Stomach (tissue), 9 donors: ENCODE data around the gene MINK1. TPM values are rescaled to one million over a fixed set of nuclear protein-coding genes. Genes with fewer than 3 reads are reported as not detected.
A peak's percentile ranks its signal among the peaks of the same experiment; 100 is the strongest.

Experiments
- DNase-seq, 2 donors: peaks; one replicate each; pipeline versions ENCODE4 v3.0.0 to v3.0.0-alpha.2; 2013 to 2019
- H3K27ac ChIP-seq, 5 donors: fragments of 200-600 bp in 4 of 5; sonication (generic) in 4 of 5; one replicate each; pipeline ENCODE4 v1.5.1; 2013 to 2019; ENCODE audit warnings: mild to moderate bottlenecking in 1 of 5, moderate library complexity in 1 of 5
- H3K27me3 ChIP-seq, 3 donors: fragments of 200-600 bp; sonication (generic); one replicate each; pipeline ENCODE4 v1.5.1; 2017 to 2019; ENCODE audit warnings: mixed run types in 1 of 3
- H3K36me3 ChIP-seq, 4 donors: fragments of 200-600 bp; sonication (generic); 1 replicate in 3 of 4; 2 replicates in 1 of 4; pipeline ENCODE4 v1.5.1; 2016 to 2019
- H3K4me1 ChIP-seq, 4 donors: fragments of 200-600 bp; sonication (generic); one replicate each; pipeline ENCODE4 v1.5.1; 2016 to 2019
- H3K4me3 ChIP-seq, 4 donors: fragments of 200-600 bp; sonication (generic) in 3 of 4; one replicate each; pipeline ENCODE4 v1.5.1; 2016 to 2019; ENCODE audit warnings: mild to moderate bottlenecking in 1 of 4
- H3K9me3 ChIP-seq, 4 donors: fragments of 200-600 bp; sonication (generic); one replicate each; pipeline ENCODE4 v1.5.1; 2016 to 2019
- EP300 ChIP-seq: sonication (generic); formaldehyde crosslinking; IDR thresholded peaks from one replicate; pipeline ENCODE4 v1.6.1; 2017; ENCODE audit warnings: antibody characterized with exemption
- POLR2A ChIP-seq, 4 donors: fragments of 450-650 bp; IDR thresholded peaks; one replicate each; pipeline ENCODE4 v1.6.1; 2016; ENCODE audit warnings: antibody characterized with exemption in 4 of 4, control low read depth in 2 of 4, mild to moderate bottlenecking in 1 of 4, moderate library complexity in 1 of 4
- POLR2AphosphoS5 ChIP-seq, 3 donors: sonication (generic); formaldehyde crosslinking; IDR thresholded peaks; one replicate each; pipeline ENCODE4 v1.6.1; 2016; ENCODE audit warnings: antibody characterized with exemption in 3 of 3
- WGBS, 5 donors: extraction: QIAGEN DNeasy Blood & Tissue Kit in 3 of 5; methylation state at CpG; one replicate each; pipeline versions ENCODE4 v1.1.5 to v1.1.7; 2013 to 2018; 5-methylcytosine and 5-hydroxymethylcytosine counted together
- intact Hi-C: fragments of 100-400 bp; cut with DNase I; formaldehyde crosslinking; loops from one replicate; pipeline ENCODE4 v1.15.1; 2023; ENCODE audit warnings: low total_unique reads
- polyA plus RNA-seq, 3 donors: library from polyadenylated mRNA; stranded (reverse); fragments of 200-250 nt; gene quantifications; one replicate each; pipeline ENCODE4 v1.2.3, GENCODE V29; 2013
- total RNA-seq, 5 donors: library from RNA; depleted of rRNA; stranded (reverse); fragments of >200 nt; gene quantifications; one replicate each; pipeline versions ENCODE4 v1.1.0 to v1.2.3, GENCODE V29; 2014 to 2016
- TF ChIP-seq, protein P1 (sequence below), 7 experiments: fragments of 450-650 bp in 4 of 7; fragments of 200-600 bp in 3 of 7; sonication (generic) in 3 of 7; IDR thresholded peaks; one replicate each; pipeline ENCODE4 v1.5.1; 2016 to 2019; ENCODE audit warnings: antibody characterized with exemption in 7 of 7, control low read depth in 2 of 7, mild to moderate bottlenecking in 1 of 7
- donor health status: healthy with polysubstance abuse.
- donor health status: Bipolar disorder and iron deficiency.
- donor health status: healthy.

The MINK1 gene
- total and polyA plus RNA-seq, 8 donors: 24.6 to 230 (median 49.4) TPM

GRCh38 chr17:4947010-4947410 is 113.9 kb downstream of the MINK1 start:
- Histone ChIP-seq H3K4me1 (peaks cover 46 to 78% (median 71%) of the 10 kb centered on the region in 4 donors), H3K4me3 (peak overlapping the region; percentile 82 to 100 (median 100)), H3K36me3 (peaks cover 41 to 50% (median 48%) of the 10 kb centered on the region in 4 donors), H3K9me3 (no peaks in the 10 kb centered on the region), H3K27ac (peak overlapping the region; percentile 96 to 100 (median 99)), H3K27me3 (no peaks in the 10 kb centered on the region)
- DNase-seq: peak in 1 of 2 donors; percentile 53
- WGBS, 5 donors: 0 to 3% (median 0%) methylated on average over 7 of the region's 7 CpGs
- intact Hi-C loops: no loop called here
- TF ChIP-seq EP300: no peak
- TF ChIP-seq, protein P1, sequence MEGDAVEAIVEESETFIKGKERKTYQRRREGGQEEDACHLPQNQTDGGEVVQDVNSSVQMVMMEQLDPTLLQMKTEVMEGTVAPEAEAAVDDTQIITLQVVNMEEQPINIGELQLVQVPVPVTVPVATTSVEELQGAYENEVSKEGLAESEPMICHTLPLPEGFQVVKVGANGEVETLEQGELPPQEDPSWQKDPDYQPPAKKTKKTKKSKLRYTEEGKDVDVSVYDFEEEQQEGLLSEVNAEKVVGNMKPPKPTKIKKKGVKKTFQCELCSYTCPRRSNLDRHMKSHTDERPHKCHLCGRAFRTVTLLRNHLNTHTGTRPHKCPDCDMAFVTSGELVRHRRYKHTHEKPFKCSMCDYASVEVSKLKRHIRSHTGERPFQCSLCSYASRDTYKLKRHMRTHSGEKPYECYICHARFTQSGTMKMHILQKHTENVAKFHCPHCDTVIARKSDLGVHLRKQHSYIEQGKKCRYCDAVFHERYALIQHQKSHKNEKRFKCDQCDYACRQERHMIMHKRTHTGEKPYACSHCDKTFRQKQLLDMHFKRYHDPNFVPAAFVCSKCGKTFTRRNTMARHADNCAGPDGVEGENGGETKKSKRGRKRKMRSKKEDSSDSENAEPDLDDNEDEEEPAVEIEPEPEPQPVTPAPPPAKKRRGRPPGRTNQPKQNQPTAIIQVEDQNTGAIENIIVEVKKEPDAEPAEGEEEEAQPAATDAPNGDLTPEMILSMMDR (IDR thresholded peaks at IDR 0.05): no peak
- TF ChIP-seq POLR2AphosphoS5 (IDR thresholded peaks at IDR 0.05): no peak
- no peak for TF ChIP-seq POLR2A (IDR thresholded peaks at IDR 0.05)

Other genes with a start within 250 kb of the MINK1 start
- 1 to 10 TPM in 2 of 5 donors, not detected in 3; 1.1 to 1.9 TPM for gene SMTNL2, start 248.8 kb upstream of the MINK1 start, total RNA-seq
- 1 to 10 TPM in 1 of 3 donors, under 1 TPM in 1, not detected in 1; 0.50 to 1.9 TPM for gene SMTNL2, start 248.8 kb upstream of the MINK1 start, polyA plus RNA-seq
- gene ALOX15, start 191.7 kb upstream of the MINK1 start, total RNA-seq: 1 to 10 TPM in 2 of 5 donors, not detected in 3; 1.2 to 3.1 TPM
- gene ALOX15, start 191.7 kb upstream of the MINK1 start, polyA plus RNA-seq: under 1 TPM in 1 of 3 donors, not detected in 2; 0.03 TPM
- 10 to 100 TPM in 4 of 5 donors, 1 to 10 TPM in 1; 8.0 to 75.6 (median 22.4) TPM for gene PELP1, start 129.2 kb upstream of the MINK1 start, total RNA-seq
- gene PELP1, start 129.2 kb upstream of the MINK1 start, polyA plus RNA-seq: 10 to 100 TPM; 13.1 to 21.7 (median 21.1) TPM
- gene ARRB2, start 122.7 kb upstream of the MINK1 start, total RNA-seq: 100 to 1,000 TPM in 1 of 5 donors, 10 to 100 TPM in 4; 18.7 to 157 (median 36.6) TPM
- 10 to 100 TPM; 22.2 to 42.6 (median 39.3) TPM for gene ARRB2, start 122.7 kb upstream of the MINK1 start, polyA plus RNA-seq
- gene MED11, start 101.9 kb upstream of the MINK1 start, total RNA-seq: 10 to 100 TPM in 3 of 5 donors, 1 to 10 TPM in 2; 3.8 to 81.7 (median 22.0) TPM
- 10 to 100 TPM; 42.2 to 49.9 (median 42.4) TPM for gene MED11, start 101.9 kb upstream of the MINK1 start, polyA plus RNA-seq
- 1 to 10 TPM in 2 of 5 donors, under 1 TPM in 1, not detected in 2; 0.43 to 3.1 (median 1.5) TPM for gene ZMYND15, start 93.5 kb upstream of the MINK1 start, total RNA-seq
- gene ZMYND15, start 93.5 kb upstream of the MINK1 start, polyA plus RNA-seq: 1 to 10 TPM in 2 of 3 donors, not detected in 1; 1.8 to 3.2 TPM
- gene CXCL16, start 93.4 kb upstream of the MINK1 start, total RNA-seq: 10 to 100 TPM; 17.4 to 47.4 (median 30.9) TPM
- 10 to 100 TPM; 13.7 to 37.6 (median 26.6) TPM for gene CXCL16, start 93.4 kb upstream of the MINK1 start, polyA plus RNA-seq
- 100 to 1,000 TPM in 1 of 5 donors, 1 to 10 TPM in 2, not detected in 2; 6.7 to 199 (median 9.5) TPM for gene TM4SF5, start 61.5 kb upstream of the MINK1 start, total RNA-seq
- gene TM4SF5, start 61.5 kb upstream of the MINK1 start, polyA plus RNA-seq: 1 to 10 TPM; 2.3 to 9.1 (median 6.1) TPM
- gene VMO1, start 47.0 kb upstream of the MINK1 start, total RNA-seq: 1 to 10 TPM in 2 of 5 donors, not detected in 3; 1.5 to 2.3 TPM
- 1 to 10 TPM; 1.4 to 3.0 (median 2.7) TPM for gene VMO1, start 47.0 kb upstream of the MINK1 start, polyA plus RNA-seq
- not detected for gene GLTPD2, start 44.4 kb upstream of the MINK1 start, total RNA-seq
- gene GLTPD2, start 44.4 kb upstream of the MINK1 start, polyA plus RNA-seq: under 1 TPM in 1 of 3 donors, not detected in 2; 0.15 TPM
- gene PSMB6, start 37.2 kb upstream of the MINK1 start, total RNA-seq: 100 to 1,000 TPM in 2 of 5 donors, 10 to 100 TPM in 3; 60.2 to 118 (median 80.5) TPM
- gene PSMB6, start 37.2 kb upstream of the MINK1 start, polyA plus RNA-seq: 100 to 1,000 TPM; 187 to 200 (median 187) TPM
- gene PLD2, start 26.2 kb upstream of the MINK1 start, total RNA-seq: 100 to 1,000 TPM in 2 of 5 donors, 10 to 100 TPM in 3; 14.5 to 123 (median 34.1) TPM
- 10 to 100 TPM; 10.3 to 28.7 (median 10.8) TPM for gene PLD2, start 26.2 kb upstream of the MINK1 start, polyA plus RNA-seq
- 1 to 10 TPM in 4 of 5 donors, not detected in 1; 1.4 to 6.6 (median 2.9) TPM for gene C17orf107, start 66.2 kb downstream of the MINK1 start, total RNA-seq
- 1 to 10 TPM in 2 of 3 donors, under 1 TPM in 1; 0.75 to 3.2 (median 2.4) TPM for gene C17orf107, start 66.2 kb downstream of the MINK1 start, polyA plus RNA-seq
- gene CHRNE, start 69.8 kb downstream of the MINK1 start, total RNA-seq: 1 to 10 TPM in 1 of 5 donors, under 1 TPM in 1, not detected in 3; 0.45 to 2.0 TPM
- gene CHRNE, start 69.8 kb downstream of the MINK1 start, polyA plus RNA-seq: 1 to 10 TPM in 1 of 3 donors, under 1 TPM in 2; 0.43 to 1.2 (median 0.93) TPM
- not detected for gene GP1BA, start 98.9 kb downstream of the MINK1 start, total RNA-seq
- under 1 TPM in 1 of 3 donors, not detected in 2; 0.05 TPM for gene GP1BA, start 98.9 kb downstream of the MINK1 start, polyA plus RNA-seq
- 10 to 100 TPM; 25.2 to 73.5 (median 43.2) TPM for gene SLC25A11, start 106.7 kb downstream of the MINK1 start, total RNA-seq
- gene SLC25A11, start 106.7 kb downstream of the MINK1 start, polyA plus RNA-seq: 10 to 100 TPM; 29.1 to 45.6 (median 40.9) TPM
- gene RNF167, start 106.9 kb downstream of the MINK1 start, total RNA-seq: 10 to 100 TPM in 4 of 5 donors, 1 to 10 TPM in 1; 8.8 to 57.1 (median 33.9) TPM
- gene RNF167, start 106.9 kb downstream of the MINK1 start, polyA plus RNA-seq: 100 to 1,000 TPM in 2 of 3 donors, 10 to 100 TPM in 1; 73.3 to 134 (median 112) TPM
- gene PFN1, start 115.2 kb downstream of the MINK1 start, total RNA-seq: 100 to 1,000 TPM; 218 to 690 (median 514) TPM
- gene PFN1, start 115.2 kb downstream of the MINK1 start, polyA plus RNA-seq: 100 to 1,000 TPM; 587 to 789 (median 610) TPM
- 10 to 100 TPM in 1 of 5 donors, 1 to 10 TPM in 3, not detected in 1; 1.8 to 12.1 (median 5.8) TPM for gene ENO3, start 117.8 kb downstream of the MINK1 start, total RNA-seq
- gene ENO3, start 117.8 kb downstream of the MINK1 start, polyA plus RNA-seq: 10 to 100 TPM in 1 of 3 donors, 1 to 10 TPM in 2; 6.6 to 11.3 (median 10.0) TPM
- gene SPAG7, start 134.5 kb downstream of the MINK1 start, total RNA-seq: 100 to 1,000 TPM in 1 of 5 donors, 10 to 100 TPM in 4; 17.5 to 133 (median 51.8) TPM
- 10 to 100 TPM; 76.4 to 85.8 (median 78.5) TPM for gene SPAG7, start 134.5 kb downstream of the MINK1 start, polyA plus RNA-seq
- 100 to 1,000 TPM in 2 of 5 donors, 10 to 100 TPM in 2, 1 to 10 TPM in 1; 8.1 to 202 (median 82.1) TPM for gene CAMTA2, start 154.3 kb downstream of the MINK1 start, total RNA-seq
- 10 to 100 TPM; 28.0 to 52.7 (median 41.4) TPM for gene CAMTA2, start 154.3 kb downstream of the MINK1 start, polyA plus RNA-seq
- gene INCA1, start 164.2 kb downstream of the MINK1 start, total RNA-seq: 1 to 10 TPM in 2 of 5 donors, not detected in 3; 1.3 to 6.1 TPM
- gene INCA1, start 164.2 kb downstream of the MINK1 start, polyA plus RNA-seq: 1 to 10 TPM; 1.4 to 2.7 (median 1.6) TPM
- gene KIF1C, start 164.6 kb downstream of the MINK1 start, total RNA-seq: 100 to 1,000 TPM in 2 of 5 donors, 10 to 100 TPM in 3; 47.5 to 334 (median 94.8) TPM
- 100 to 1,000 TPM in 1 of 3 donors, 10 to 100 TPM in 2; 33.4 to 130 (median 70.3) TPM for gene KIF1C, start 164.6 kb downstream of the MINK1 start, polyA plus RNA-seq
- not detected for gene SLC52A1, start 202.1 kb downstream of the MINK1 start, total RNA-seq
- 1 to 10 TPM in 1 of 3 donors, not detected in 2; 1.0 TPM for gene SLC52A1, start 202.1 kb downstream of the MINK1 start, polyA plus RNA-seq
- 10 to 100 TPM in 1 of 5 donors, 1 to 10 TPM in 4; 2.9 to 15.2 (median 6.6) TPM for gene ZFP3, start 245.1 kb downstream of the MINK1 start, total RNA-seq
- 1 to 10 TPM; 1.7 to 2.6 (median 1.7) TPM for gene ZFP3, start 245.1 kb downstream of the MINK1 start, polyA plus RNA-seq